Stimulated activated CD8-positive, alpha-beta memory T cell treated with anti-CD3 and anti-CD28 coated beads, Interleukin-15, amount 100 ng/mL, for 1 hour (primary cell): Measurements from ENCODE around the gene PDZRN3.

ENCODE experiments used
- DNase-seq: peaks from one replicate; pipeline ENCODE4 v3.0.0-alpha.2; 2020; ENCODE audit warnings: low read depth

The PDZRN3 gene

GRCh38 chr3:73520931-73521461, 103.7 kb downstream of the PDZRN3 start:
- DNase-seq: no peak

- no peak for DNase-seq
Observed at GRCh38 chr3:73516631-73517030, 108.1 kb downstream of the PDZRN3 start.

- DNase-seq: no peak
Observed at GRCh38 chr3:73513260-73513659, 111.5 kb downstream of the PDZRN3 start.

GRCh38 chr3:73511571-73512525, 112.9 kb downstream of the PDZRN3 start:
- DNase-seq: no peak

GRCh38 chr3:73510784-73511183, 114.0 kb downstream of the PDZRN3 start:
- DNase-seq: no peak

GRCh38 chr3:73510334-73510733, 114.4 kb downstream of the PDZRN3 start:
- no peak for DNase-seq

- DNase-seq: no peak
Observed at GRCh38 chr3:73509816-73510215, 114.9 kb downstream of the PDZRN3 start.

GRCh38 chr3:73509066-73509465, 115.7 kb downstream of the PDZRN3 start:
- DNase-seq: no peak

- no peak for DNase-seq
Observed at GRCh38 chr3:73508330-73508954, 116.3 kb downstream of the PDZRN3 start.

GRCh38 chr3:73504852-73505251, 119.9 kb downstream of the PDZRN3 start:
- DNase-seq: no peak

- no peak for DNase-seq
Observed at GRCh38 chr3:73504239-73504638, 120.5 kb downstream of the PDZRN3 start.

GRCh38 chr3:73503781-73504180, 121.0 kb downstream of the PDZRN3 start:
- no peak for DNase-seq

- DNase-seq: peak; percentile 12
Observed at GRCh38 chr3:73502609-73503583, 121.8 kb downstream of the PDZRN3 start.

GRCh38 chr3:73500321-73500720, 124.4 kb downstream of the PDZRN3 start:
- no peak for DNase-seq

GRCh38 chr3:73499787-73500186, 125.0 kb downstream of the PDZRN3 start:
- DNase-seq: no peak

- DNase-seq: no peak
Observed at GRCh38 chr3:73498764-73499622, 125.7 kb downstream of the PDZRN3 start.

- no peak for DNase-seq
Observed at GRCh38 chr3:73497646-73498406, 126.9 kb downstream of the PDZRN3 start.

- DNase-seq: no peak
Observed at GRCh38 chr3:73493543-73494308, 131.0 kb downstream of the PDZRN3 start.

- DNase-seq: no peak
Observed at GRCh38 chr3:73492186-73492585, 132.6 kb downstream of the PDZRN3 start.
